GM06990 (cell line): Measurements from ENCODE around the gene L3MBTL3.

Experiments used
- DNase-seq: peaks from one replicate; pipeline ENCODE4 v3.0.0-alpha.2; 2011; ENCODE audit not compliant: insufficient read length; ENCODE audit errors: extremely low read depth
- H3K27me3 ChIP-seq: replicated peaks from 2 replicates; pipeline ENCODE4 v1.6.0; 2011; ENCODE audit warnings: low read length; ENCODE audit not compliant: control insufficient read depth, insufficient read depth
- H3K36me3 ChIP-seq: 2 replicates; pipeline ENCODE4 v1.5.1; 2011; ENCODE audit warnings: low read length; ENCODE audit not compliant: control insufficient read depth, insufficient read depth
- H3K4me3 ChIP-seq: replicated peaks from 2 replicates; pipeline ENCODE4 v1.5.1; 2011; ENCODE audit warnings: low read depth, mild to moderate bottlenecking, control low read depth, low read length
- CTCF ChIP-seq: IDR thresholded peaks from 2 replicates; pipeline ENCODE4 v1.5.1; 2011; ENCODE audit warnings: low read length, control low read depth, mild to moderate bottlenecking, inconsistent platforms; ENCODE audit not compliant: insufficient read depth, poor library complexity, severe bottlenecking

L3MBTL3 gene

GRCh38 chr6:130018292-130018743 is at the start of gene L3MBTL3:
L3MBTL3 (plus strand) TSS chr6:130018581; CDS start chr6:130042700, 24,119 bp downstream.
- peak; percentile 77 for DNase-seq
- peak within 1 kb of the TSS; percentile 88 for H3K4me3 ChIP-seq

GRCh38 chr6:129969064-129969463 is 49.3 kb upstream of the L3MBTL3 start:
- Histone ChIP-seq H3K4me3 (no peak overlapping the region), H3K36me3 (no peaks in the 10 kb centered on the region), H3K27me3 (no peaks in the 10 kb centered on the region)
- no peak for DNase-seq
- TF ChIP-seq CTCF: no peak

More at GRCh38 chr6:130018292-130018743, at the start of gene L3MBTL3:
- Histone ChIP-seq H3K36me3 (no peaks in the 10 kb centered on the region), H3K27me3 (no peaks in the 10 kb centered on the region)
- no peak for TF ChIP-seq CTCF

- Histone ChIP-seq H3K36me3 (no peaks in the 10 kb centered on the region), H3K27me3 (no peaks in the 10 kb centered on the region), H3K4me3 (no peak overlapping the region)
- no peak for TF ChIP-seq CTCF
- no peak for DNase-seq
These were observed 42.3 kb upstream of the L3MBTL3 start for GRCh38 chr6:129976110-129976509.

GRCh38 chr6:129978148-129978916 is 40.0 kb upstream of the L3MBTL3 start:
- Histone ChIP-seq H3K27me3 (no peaks in the 10 kb centered on the region), H3K36me3 (no peaks in the 10 kb centered on the region), H3K4me3 (no peak overlapping the region)
- DNase-seq: no peak
- TF ChIP-seq CTCF: no peak

GRCh38 chr6:129980821-129981220 is 37.6 kb upstream of the L3MBTL3 start:
- no peak overlapping the region for H3K4me3 ChIP-seq
- no peaks in the 10 kb centered on the region for H3K36me3 ChIP-seq
- H3K27me3 ChIP-seq: no peaks in the 10 kb centered on the region
- no peak for DNase-seq
- TF ChIP-seq CTCF: no peak
